ENCODE results near the gene THUMPD3. TPM values are rescaled to one million over a fixed set of nuclear protein-coding genes. Genes with fewer than 3 reads are reported as not detected.

THUMPD3 gene
- total RNA-seq, 2 donors from 2014 or later: 28.4 to 30.5 TPM

GRCh38 chr3:9369508-9369907 lies 6.7 kb downstream of the THUMPD3 start:
- TF ChIP-seq CTCF (IDR thresholded peaks at IDR 0.05): no peak
- no peaks in the 10 kb centered on the region for H3K27me3 ChIP-seq
- H3K4me3 ChIP-seq: no peak overlapping the region
- peaks cover 82% of the 10 kb centered on the region for H3K36me3 ChIP-seq
- no peak for DNase-seq (ENCODE audit: low spot score)
- no peaks in the 10 kb centered on the region for H3K9me3 ChIP-seq
- peaks cover 0 to 2% of the 10 kb centered on the region in 2 donors for H3K4me1 ChIP-seq
- no peak overlapping the region for H3K27ac ChIP-seq

GRCh38 chr3:9373465-9373864 lies 10.6 kb downstream of the THUMPD3 start:
- Histone ChIP-seq H3K27me3 (no peaks in the 10 kb centered on the region), H3K4me1 (no peaks in the 10 kb centered on the region), H3K9me3 (no peaks in the 10 kb centered on the region), H3K4me3 (no peak overlapping the region), H3K27ac (no peak overlapping the region), H3K36me3 (peaks cover 79% of the 10 kb centered on the region)
- TF ChIP-seq CTCF (IDR thresholded peaks at IDR 0.05): no peak
- no peak for DNase-seq (ENCODE audit: low spot score)

- Histone ChIP-seq H3K36me3 (peaks cover 66% of the 10 kb centered on the region), H3K4me1 (no peaks in the 10 kb centered on the region), H3K27ac (no peak overlapping the region), H3K27me3 (no peaks in the 10 kb centered on the region), H3K9me3 (no peaks in the 10 kb centered on the region), H3K4me3 (no peak overlapping the region)
- no peak for TF ChIP-seq CTCF (IDR thresholded peaks at IDR 0.05)
- no peak for DNase-seq (ENCODE audit: low spot score)
These were observed 15.1 kb downstream of the THUMPD3 start for GRCh38 chr3:9377981-9378380.

- Histone ChIP-seq H3K9me3 (no peaks in the 10 kb centered on the region), H3K36me3 (peaks cover 66% of the 10 kb centered on the region), H3K4me1 (no peaks in the 10 kb centered on the region), H3K27ac (no peak overlapping the region), H3K27me3 (no peaks in the 10 kb centered on the region), H3K4me3 (no peak overlapping the region)
- no peak for TF ChIP-seq CTCF (IDR thresholded peaks at IDR 0.05)
- no peak for DNase-seq (ENCODE audit: low spot score)
These were observed 16.5 kb downstream of the THUMPD3 start for GRCh38 chr3:9379327-9379726.

GRCh38 chr3:9380014-9380413 lies 17.2 kb downstream of the THUMPD3 start:
- Histone ChIP-seq H3K9me3 (no peaks in the 10 kb centered on the region), H3K4me3 (no peak overlapping the region), H3K36me3 (peaks cover 66% of the 10 kb centered on the region), H3K27ac (no peak overlapping the region), H3K4me1 (no peaks in the 10 kb centered on the region), H3K27me3 (no peaks in the 10 kb centered on the region)
- no peak for DNase-seq (ENCODE audit: low spot score)
- no peak for TF ChIP-seq CTCF (IDR thresholded peaks at IDR 0.05)

GRCh38 chr3:9384141-9384828 lies 21.4 kb downstream of the THUMPD3 start:
- TF ChIP-seq CTCF (IDR thresholded peaks at IDR 0.05): no peak
- Histone ChIP-seq H3K9me3 (no peaks in the 10 kb centered on the region), H3K27ac (no peak overlapping the region), H3K4me1 (no peaks in the 10 kb centered on the region), H3K4me3 (no peak overlapping the region), H3K36me3 (peaks cover 81% of the 10 kb centered on the region), H3K27me3 (no peaks in the 10 kb centered on the region)
- no peak for DNase-seq (ENCODE audit: low spot score)
